NCI-H2107 treated with DMSO at 0.1 percent for 48 hours (cell line): ENCODE measurements around the gene SHC2.
A peak's percentile ranks its signal among the peaks of the same experiment; 100 is the strongest.
"Not testable (repeated sequence)": the region's sequence is repeated elsewhere in the genome, so short reads cannot be mapped to it uniquely, and the experiment has no call there.

Source experiments
- DNase-seq: peaks from one replicate; lab custom pipeline; 2025; ENCODE audit not compliant: unreplicated experiment; lab: John Stamatoyannopoulos, UW

SHC2 gene

DNA sequence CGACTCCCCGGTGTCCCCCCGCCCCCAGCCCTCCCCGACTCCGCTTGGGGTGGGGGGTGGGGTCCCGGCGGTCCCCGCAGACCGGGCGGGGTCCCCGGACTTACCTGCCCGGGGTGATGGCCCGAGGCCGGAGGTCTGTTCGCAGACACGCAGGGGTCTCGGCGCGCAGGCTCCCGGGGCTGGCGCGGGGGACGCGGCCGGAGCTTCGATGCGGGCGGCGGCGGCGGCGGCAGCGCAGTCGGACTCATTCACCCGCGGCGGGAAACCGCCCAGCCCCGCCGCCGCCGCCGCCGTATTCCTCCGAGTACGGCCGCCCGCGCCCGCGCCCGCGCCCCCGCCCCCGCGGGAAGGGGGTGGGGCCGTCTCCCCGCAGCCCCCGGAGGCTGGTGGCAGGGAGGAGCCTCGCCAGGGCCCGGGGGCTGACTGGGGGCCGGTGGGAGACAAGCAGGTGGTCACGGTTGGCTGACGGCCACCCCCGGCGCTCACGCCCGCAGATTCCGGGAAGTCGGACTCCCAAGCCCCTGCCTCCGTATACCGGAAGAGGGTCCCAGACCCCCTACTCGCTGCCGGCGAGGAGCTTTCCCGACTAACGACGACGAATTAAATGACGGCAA is 51.8 kb downstream of the SHC2 start, which contains the start of gene C2CD4C:
Gene C2CD4C (minus strand): TSS at position 246 of the 614 bp plus-strand sequence. CDS start 786 bp downstream, outside the sequence.
- no peak for DNase-seq

DNA sequence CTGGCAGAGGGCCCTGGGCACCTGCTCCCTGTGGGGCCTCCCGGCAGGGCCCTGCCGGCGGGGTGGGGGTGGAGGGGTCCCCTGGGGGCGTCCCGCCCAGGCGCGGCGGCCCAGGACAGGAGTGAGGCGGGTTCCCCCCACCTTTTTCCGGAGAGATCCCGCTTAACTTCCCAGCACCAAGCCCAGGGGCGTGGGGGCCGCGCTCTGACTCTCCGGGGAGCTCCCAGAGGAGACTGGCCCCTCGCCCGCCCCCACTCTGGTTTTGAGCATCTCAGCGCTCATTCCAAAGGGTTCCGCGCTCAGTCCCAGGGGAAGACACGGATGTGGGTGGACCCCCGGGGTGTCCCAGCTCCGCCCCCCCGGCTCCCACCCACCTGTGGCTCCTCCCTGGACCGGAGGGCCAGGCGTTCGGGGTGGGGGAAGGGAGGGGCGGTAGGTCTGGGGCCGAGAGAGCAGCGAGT is 52.4 kb downstream of the SHC2 start:
- DNase-seq, result no peak

DNA sequence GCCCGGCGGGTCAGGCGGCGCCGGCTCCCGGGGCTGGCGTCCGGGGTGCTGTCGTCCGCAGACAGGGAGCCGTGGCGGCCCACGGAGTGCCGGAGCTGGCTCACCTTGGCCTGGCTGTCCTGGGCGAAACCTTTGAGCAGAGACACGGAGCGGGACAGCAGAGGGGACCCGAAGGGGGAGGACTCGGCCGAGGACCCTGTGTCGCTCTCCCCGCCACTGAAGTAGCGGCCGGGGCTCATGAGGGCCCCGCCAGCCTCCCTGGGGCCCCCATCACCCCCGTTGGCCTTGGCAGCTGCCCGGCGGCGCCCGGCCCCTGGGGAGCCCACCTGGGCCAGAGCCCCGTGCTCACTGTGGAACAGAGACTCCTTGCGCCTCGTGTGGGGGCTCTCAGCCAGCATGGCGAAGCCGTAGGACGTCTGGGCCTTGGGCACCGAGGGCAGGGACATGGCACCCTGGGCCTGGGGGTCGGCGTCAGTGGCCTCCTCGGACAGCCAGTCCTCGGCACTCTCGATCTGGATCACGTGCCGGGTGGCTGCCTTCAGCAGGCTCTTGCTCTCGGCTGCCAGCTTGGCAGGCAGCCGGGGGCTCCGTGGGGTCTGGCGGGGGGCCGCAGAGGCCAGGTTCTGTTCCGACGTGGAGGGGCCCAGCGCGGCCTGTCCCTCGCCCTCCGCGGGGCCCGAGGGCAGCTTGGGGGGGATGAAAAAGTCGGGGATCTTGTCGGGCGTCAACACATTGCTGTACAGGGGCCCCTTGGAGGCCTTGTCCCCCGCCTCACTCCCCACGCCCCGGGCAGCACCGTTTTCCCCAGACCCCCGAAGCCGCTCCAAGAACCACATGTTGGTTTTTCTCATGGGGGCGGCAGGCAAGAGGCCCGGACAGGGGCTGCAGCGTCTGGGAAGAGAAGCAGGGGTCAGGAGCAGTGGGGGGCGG is 53.1 kb downstream of the SHC2 start:
- no peak for DNase-seq

DNA sequence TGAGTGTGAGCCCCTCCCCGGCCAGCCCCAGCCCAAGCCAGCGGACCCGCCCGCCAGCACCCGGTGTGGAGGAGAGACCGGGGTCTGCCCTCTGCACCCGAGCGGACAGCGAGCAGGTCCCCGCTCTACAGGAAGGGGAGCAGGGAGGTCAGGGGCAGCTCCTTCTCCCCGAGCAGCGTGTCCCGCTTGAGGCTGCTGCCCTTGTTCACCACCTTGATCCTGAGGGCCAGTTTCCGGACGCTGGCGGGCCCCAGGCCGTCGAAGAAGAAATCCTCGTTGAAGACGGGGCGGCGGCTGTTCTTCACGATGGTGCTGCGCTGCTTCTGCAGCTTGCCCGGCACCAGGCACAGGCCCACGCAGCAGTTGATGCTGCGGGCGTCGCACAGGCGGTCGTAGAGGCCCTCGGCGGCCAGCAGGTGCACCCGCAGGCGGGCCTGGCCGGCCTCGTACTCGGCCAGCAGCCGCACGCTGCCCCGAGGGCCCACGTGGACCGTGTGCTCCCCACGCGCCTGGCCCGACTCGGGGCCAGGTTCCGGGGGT is 53.8 kb downstream of the SHC2 start:
- DNase-seq, result no peak

DNA sequence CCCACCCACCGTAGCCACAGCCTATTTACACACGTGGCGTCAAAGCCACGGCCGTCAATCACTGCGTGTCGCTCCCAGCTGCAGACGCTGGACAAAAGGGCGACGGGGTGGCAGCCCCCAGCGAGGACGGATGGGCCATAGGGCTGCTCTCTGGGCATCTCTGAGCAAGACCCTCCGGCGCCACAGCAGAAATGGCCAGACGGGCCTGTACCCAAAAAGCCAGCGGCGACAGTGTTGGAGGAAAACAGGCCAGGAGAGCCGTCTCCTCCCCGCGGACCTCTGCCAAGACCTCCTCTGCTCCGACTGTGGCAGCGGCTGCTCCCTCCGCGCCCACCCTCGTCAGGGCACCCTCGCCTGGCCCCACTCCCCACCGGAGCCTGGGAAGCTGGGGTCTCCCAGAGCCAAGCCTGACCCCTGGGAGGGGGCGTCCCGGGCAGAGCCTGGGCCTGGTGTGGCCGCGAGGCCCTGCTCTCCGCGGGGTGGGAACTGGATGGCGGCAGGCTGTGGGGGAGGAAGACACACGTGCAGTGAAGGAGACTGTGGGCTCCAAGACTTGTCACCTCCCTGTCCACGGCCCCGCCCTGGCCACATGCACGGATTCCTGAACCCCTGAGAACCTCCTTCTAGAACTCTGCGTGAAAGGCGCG is 54.6 kb downstream of the SHC2 start:
- no peak for DNase-seq

DNA sequence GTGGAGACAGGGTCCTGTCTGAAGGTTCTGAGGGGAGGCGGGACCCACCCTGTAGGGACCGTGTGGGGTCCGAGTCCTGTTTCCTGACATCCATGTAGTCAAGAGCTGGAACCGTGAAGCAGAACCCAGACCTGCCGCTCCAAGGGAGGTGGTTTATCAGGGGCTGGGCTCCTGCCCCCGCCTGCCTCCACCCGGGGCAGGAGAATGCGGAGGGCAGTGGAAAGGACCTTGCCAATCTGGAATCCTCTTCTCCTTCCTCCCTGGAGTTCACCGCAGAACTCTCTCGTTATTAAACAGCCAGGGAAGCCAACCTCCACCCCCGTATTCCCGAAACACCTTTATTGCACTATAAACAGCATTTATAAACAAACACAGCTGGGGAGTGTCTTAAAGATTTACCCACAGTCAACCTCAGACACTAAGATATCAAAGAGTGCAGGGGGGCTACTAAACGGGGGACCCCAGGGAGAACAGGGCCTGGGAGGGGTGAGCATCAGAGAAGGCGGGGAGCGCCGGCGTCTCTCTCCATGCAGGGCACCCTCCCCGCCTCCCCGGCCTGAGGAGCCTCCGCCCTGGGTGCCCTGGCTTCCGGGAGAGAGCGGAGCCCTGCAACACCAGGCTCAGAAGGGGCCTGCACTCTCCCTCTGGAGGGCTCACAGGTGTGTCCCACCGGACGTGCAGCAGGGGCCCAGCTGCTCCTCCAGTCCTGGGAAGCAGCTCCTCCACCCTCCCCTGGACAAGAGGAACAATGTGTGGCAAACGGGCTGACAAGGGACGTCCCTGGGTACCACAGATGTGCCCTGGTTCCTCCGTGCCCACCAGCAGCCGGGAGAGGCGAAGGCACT is 55.5 kb downstream of the SHC2 start:
- no peak for DNase-seq

DNA sequence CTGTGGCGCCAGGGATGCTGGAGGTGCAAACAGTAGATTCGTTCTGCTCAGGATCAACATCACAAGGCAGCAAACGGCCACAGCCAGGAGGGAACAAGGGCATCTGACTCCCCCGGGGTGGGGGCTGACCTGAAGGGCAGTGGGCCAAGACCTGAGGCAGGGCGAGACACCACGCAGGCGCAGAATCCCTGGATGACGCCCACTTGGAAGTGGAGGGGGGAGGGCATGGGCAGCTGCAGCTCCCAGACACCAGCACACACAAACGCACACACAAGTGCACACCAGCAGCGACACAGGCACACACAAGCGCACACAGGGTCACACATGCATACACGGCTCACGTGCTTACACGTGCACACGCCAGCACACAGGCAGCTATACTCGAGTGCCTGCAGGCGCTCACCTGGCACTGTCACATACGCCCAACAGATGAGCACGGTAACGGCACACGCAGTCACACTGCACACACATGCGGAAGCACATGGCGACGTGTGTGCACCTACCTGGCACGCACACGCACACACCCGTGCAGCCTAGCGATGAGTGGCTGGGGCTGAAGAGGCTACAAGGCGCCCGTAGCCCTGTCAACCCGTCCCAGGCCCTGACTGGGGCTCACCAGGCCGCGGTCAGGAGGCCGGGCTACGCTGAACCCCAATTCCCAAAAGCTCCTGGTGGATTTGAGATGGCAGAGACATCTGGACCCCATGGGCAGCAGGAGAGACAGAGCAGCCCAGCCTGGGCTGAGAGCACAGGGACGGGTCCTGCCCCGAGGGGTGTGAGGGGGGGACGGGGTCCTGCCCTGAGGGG is 57.4 kb downstream of the SHC2 start:
- peak; percentile 16 for DNase-seq

DNA sequence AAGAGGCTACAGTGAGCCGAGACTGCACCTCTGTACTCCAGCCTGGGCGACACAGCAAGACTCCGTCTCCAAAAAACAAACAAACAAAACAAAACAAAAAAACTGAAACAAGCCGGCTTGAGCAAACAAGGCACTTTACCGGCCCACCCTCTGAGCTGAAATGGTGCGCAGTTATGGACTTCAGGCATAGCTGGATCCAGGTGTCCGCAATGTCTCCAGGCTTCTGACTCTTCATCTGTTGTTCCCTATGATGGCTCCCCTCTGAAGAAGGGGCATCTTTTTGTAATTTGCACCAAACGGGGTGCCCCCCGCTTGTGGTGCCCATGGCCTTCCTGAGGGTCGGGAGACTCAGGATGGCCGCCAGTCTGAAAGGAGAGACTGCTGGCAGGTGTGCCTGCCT is 58.0 kb downstream of the SHC2 start:
- DNase-seq, result no peak

DNA sequence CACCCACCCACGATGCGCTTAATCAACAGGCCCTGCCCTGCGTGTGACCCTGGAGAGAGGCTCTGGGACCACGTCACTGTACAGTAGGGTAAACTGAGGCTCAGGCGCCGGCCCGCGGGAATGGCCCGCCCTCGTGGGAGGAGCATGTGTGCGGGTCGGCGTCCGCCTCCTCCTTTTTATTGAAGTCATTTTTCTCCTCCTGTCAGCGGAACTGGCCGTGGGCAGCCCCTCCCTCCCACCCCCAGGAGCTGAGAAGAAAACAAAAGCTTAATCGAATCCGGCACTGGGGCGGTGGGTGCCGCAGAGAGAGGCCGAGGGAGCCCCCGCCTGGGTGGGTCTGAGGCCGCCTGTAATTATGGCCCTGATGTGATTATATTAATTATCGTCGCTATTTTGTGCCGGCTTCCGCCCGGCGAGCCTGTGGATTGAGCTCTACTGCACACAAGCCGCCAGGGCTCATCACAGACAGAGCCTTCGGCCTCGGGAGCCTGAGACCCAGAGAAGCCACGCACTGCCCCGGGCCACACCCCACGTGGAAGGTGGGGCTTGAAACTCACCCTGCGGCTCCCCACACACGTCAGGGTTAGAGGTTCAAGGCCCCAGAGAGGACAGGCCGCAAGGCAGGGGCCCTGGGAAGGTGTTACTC is 58.8 kb downstream of the SHC2 start:
- no peak for DNase-seq

DNA sequence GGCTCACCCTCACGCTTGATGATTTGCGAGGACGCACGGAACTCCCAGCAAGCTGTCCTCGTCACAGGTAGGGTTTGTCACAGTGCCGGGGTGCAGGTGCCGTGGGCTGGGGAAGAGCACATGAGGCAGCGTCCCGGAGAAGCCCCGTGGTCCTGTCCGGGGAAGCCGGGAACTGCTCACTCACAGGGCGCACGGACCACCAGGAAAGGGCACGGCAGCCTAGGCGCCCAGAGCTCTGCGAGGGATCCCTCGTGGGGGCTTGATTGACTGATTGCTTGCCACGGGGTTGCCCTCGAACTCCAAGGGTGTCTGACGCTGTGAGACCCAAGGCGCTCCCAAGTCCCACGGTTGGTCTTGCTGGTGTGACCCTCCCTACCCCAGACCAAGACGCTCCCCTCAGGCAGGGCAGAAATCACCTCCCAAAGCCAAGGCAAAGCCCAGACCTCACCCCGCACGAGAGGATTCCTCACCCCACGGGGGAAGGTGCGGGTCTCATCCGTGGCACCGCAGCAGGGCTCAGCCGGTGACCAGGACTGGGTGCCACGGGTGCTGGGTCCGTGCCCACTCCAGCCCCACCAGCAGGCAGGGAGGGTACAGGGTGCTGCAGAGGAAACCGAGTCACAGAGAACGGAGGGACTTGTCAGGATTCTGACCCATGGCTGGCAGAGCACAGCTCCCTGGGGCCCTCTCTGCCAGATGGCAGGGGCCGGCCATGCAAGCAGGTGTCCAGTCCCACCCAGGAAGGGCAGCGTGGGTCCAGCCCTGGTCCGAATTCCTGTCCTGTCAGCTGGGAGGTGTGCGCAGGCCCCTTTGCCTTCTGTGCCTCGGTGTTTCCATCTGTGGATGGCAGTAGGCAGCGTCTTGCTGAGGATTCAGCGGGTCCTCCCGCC is 59.6 kb downstream of the SHC2 start:
- DNase-seq, result no peak

DNA sequence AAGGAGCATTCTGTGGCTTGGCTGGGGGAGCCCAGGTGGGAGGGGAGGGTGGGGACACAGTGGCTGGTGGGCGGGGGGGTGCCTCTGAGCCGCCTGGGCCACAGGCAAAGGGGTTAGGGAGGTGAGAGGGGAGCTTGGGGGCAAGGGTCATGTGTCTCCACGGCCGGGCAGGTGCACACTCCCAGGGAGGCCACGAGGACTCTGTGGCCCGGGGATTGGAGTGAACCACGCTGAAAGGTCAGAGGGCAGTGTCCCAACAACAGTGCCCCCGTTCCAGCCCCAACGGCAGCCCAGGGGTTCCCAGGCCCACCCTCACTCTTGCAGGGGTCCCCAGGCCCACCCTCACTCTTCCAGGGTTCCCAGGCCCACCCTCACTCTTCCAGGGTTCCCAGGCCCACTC is 61.5 kb downstream of the SHC2 start:
- no peak for DNase-seq

DNA sequence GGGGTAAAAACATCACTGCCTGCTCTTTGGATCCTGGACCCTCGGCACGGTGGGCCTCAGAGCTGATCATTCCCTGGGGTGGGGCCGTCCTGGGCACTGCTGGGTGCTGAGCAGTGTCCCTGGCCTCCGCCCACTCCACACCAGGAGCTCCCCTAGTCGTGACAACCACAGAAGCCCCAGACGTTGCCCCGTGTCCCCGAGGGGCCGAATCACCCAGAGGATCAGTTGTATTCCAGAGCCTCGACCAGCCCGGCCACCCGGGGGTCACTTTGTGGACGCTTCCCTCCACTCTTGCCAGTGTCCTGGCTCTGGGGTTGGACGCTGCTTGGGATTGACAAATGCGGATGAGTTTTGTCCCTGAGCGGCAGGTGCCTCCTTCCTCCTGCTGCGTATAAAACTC is 62.1 kb downstream of the SHC2 start:
- no peak for DNase-seq

DNA sequence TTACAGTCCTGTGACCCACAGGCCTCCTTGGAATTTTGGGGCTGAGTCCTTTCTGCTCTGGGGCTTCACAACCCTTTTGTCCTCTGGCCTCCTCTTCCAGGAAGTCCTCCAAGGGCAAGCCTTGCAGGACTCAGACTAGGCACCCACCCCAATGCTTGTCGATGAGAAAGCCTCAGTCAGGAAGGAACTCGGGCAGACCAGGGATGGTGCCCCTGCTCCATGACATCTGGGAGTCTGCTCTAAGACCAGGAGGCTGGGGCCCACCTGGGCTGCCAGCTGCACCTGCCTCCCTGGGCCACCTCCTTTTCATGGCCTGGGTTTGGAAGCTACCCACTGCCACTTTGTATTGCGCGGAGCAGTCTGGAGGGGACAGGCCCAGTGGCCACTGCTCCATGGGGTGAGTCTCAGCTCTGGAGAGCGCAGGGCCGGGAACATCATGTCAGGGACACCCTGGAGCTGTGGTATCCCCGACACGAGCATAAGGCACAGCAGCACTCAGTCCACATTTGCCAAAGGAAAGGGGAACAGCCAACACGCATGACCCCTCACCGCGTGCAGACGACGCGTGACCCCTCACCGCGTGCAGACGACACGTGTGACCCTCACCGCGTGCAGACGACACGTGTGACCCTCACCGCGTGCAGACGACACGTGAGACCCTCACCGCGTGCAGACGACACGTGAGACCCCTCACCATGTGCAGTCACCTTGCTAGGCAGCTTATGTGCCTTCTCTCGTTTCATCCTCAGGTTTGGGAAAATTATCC is 62.7 kb downstream of the SHC2 start:
- no peak for DNase-seq

DNA sequence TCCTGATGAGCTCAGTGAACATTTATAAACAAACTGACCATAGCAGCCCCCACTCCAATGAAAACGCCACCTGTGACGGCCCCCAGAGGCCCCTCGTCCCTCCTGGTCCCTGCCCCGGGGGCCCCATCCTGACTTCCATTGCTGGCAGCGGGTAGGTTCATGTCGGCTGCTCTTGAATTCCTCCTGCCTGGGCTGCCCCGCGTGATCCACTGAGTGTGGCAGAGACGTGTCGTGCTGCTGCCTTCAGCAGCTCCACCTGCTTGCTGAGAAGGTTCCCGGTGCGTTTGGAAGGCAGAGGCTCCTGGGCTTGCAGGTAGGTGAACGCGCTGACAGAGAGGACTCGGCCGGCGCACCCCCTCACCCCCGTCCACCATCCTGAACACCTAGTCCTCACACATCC is 63.5 kb downstream of the SHC2 start:
- DNase-seq, result no peak

DNA sequence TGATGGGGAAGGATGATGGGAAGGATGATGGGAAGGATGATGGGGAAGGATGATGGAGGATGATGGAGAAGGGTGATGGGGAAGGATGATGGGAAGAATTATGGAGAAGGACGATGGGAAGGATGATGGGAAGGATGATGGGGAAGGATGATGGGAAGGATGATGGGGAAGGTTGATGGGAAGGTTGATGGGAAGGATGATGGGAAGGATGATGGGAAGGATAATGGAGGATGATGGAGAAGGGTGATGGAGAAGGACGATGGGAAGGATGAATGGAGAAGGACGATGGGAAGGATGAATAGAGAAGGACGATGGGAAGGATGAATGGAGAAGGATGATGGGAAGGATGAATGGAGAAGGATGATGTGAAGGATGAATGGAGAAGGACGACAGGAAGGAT is 65.4 kb downstream of the SHC2 start:
- no peak for DNase-seq

DNA sequence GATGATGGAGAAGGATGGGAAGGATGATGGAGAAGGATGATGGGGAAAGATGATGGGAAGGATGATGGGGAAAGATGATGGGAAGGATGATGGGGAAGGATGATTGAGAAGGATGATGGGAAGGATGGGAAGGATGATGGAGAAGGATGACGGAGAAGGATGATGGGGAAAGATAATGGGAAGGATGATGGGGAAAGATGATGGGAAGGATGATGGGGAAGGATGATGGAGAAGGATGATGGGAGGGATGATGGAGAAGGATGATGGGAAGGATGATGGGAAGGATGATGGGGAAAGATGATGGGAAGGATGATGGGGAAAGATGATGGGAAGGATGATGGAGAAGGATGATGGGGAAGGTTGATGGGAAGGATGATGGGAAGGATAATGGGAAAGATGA is 66.0 kb downstream of the SHC2 start:
- not testable (repeated sequence) for DNase-seq

DNA sequence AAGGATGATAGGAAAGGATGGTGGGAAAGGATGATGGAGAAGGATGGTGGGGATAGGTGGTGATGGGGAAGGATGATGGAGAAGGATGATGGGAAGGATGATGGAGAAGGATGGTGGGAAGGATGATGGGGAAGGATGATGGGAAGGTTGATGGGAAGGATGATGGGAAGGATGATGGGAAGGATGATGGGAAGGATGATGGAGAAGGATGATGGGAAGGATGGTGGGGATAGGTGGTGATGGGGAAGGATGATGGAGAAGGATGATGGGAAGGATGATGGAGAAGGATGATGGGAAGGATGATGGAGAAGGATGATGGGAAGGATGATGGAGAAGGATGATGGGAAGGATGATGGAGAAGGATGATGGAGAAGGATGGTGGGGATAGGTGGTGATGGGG is 67.3 kb downstream of the SHC2 start:
- not testable (repeated sequence) for DNase-seq
